ENCODE results near the gene LCLAT1.
A peak's percentile ranks its signal among the peaks of the same experiment; 100 is the strongest.
"Not testable (repeated sequence)": the region's sequence is repeated elsewhere in the genome, so short reads cannot be mapped to it uniquely, and the experiment has no call there.

LCLAT1 gene

DNA sequence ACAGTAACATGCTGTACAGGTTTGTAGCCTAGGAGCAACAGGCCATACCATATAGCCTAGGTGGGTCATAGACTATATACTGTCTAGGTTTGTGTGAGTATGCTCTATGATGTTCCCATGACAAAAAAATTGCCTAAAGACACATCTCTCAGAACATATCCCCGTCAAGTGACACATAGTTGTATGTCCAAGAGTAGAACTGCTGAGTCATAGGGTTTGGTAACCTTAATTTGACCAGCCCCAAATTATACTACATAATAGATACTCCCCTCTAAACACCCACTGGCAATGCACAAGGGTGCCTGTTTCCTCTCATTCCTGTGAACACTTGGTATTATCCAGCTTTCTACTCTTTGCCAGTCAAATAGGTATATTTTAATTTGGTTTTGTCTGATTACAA, 161.6 kb downstream of the LCLAT1 start:
- no peaks in the 10 kb centered on the region for H3K9me3 Mint-ChIP-seq
- DNase-seq (ENCODE audit: low spot score in 2 of 2) (no peak), ATAC-seq (ENCODE audit: low read depth) (no peak)
- no peak overlapping the region for H3K4me3 Mint-ChIP-seq
- H3K36me3 Mint-ChIP-seq: peaks cover 16% of the 10 kb centered on the region
- peaks cover 17% of the 10 kb centered on the region for H3K4me1 Mint-ChIP-seq
- no peaks in the 10 kb centered on the region for H3K27me3 Mint-ChIP-seq
- H3K27ac Mint-ChIP-seq: no peak overlapping the region

DNA sequence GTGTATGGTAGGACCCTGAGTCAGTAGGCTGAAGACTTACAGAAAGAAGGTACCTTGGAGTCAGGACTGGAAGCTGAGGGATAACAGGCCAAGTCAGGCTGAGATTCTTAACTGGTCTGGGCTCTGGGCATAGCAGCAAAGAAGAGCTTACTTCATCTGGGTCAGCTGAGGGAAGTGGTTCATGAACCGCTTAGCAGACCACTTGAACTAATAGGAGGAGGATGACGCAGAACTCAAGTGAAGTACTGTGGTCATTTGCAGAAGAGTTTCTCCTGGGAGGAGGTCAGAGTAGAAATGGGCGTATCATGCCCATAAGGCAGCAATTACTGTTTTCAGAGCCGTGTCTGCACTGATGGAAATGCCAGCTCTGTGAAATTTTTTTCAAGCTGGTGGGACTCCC, 164.5 kb downstream of the LCLAT1 start:
- Mint-ChIP-seq H3K9me3 (no peaks in the 10 kb centered on the region), H3K4me3 (no peak overlapping the region), H3K27me3 (no peaks in the 10 kb centered on the region), H3K36me3 (peaks cover 20% of the 10 kb centered on the region), H3K27ac (no peak overlapping the region), H3K4me1 (peaks cover 18% of the 10 kb centered on the region)
- DNase-seq (ENCODE audit: low spot score in 2 of 2): no peak
- ATAC-seq (ENCODE audit: low read depth): no peak

DNA sequence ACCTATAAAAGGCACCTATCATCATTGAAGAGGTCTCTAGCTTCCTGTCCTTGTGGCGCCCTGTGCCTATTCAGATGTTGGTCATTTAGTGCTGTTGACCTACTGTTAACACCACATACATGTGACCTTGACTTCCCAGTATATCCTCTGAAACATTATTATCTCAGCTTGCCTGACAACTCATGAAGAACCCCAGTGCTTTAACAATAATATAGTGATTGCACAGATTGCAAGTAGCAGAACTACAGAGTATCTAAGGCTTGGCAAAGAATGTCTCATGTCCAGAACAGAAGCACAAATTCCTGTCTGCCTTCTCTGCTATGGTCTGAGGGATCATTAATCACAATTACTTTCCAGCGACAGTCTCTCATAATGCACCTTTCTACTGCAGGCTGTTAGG, 165.3 kb downstream of the LCLAT1 start:
- DNase-seq (ENCODE audit: low spot score in 2 of 2): no peak
- H3K9me3 Mint-ChIP-seq: no peaks in the 10 kb centered on the region
- ATAC-seq (ENCODE audit: low read depth): no peak
- no peak overlapping the region for H3K27ac Mint-ChIP-seq
- H3K4me1 Mint-ChIP-seq: peaks cover 18% of the 10 kb centered on the region
- peaks cover 20% of the 10 kb centered on the region for H3K36me3 Mint-ChIP-seq
- H3K27me3 Mint-ChIP-seq: no peaks in the 10 kb centered on the region
- H3K4me3 Mint-ChIP-seq: no peak overlapping the region

DNA sequence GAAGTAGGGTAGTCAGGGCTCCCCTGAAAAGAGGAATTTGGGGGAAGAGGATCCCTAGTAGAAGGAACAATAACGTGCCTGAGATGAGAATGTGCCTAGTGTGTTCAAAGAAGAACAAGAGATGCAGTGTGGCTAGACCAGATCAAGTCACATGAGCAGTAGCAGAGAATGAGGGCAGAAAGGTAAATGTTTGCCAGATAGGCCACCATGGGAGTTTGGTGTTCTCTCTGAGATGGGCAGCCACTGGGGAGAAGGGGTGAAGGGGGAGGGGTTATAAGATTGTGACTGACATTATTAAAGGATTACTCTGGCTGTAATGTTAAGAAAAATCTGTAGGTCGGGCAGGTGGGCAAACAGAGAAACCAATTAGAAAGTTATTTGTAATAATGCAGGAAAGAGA, 166.0 kb downstream of the LCLAT1 start:
- DNase-seq (ENCODE audit: low spot score in 2 of 2): no peak
- Mint-ChIP-seq H3K27me3 (no peaks in the 10 kb centered on the region), H3K36me3 (peaks cover 20% of the 10 kb centered on the region), H3K4me1 (peaks cover 16% of the 10 kb centered on the region), H3K9me3 (peaks cover 1% of the 10 kb centered on the region), H3K4me3 (no peak overlapping the region), H3K27ac (no peak overlapping the region)
- no peak for ATAC-seq (ENCODE audit: low read depth)

DNA sequence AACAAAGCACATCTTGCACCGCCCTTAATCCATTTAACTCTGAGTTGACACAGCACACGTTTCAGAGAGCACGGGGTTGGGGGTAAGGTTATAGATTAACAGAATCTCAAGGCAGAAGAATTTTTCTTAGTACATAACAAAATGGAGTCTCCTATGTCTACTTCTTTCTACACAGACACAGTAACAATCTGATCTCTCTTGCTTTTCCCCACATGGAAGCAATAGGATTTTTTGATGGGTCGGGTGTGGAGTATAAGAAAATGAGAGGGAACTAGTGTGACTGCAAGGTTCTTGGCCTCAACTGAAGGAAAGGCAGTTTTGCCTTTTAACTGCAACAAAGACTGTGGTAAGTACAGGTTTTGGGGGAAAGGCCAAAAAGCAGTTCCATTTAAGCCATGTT, 167.2 kb downstream of the LCLAT1 start:
- H3K27ac Mint-ChIP-seq; H3K9me3 Mint-ChIP-seq; ATAC-seq (ENCODE audit: low read depth); DNase-seq (ENCODE audit: low spot score in 2 of 2); H3K27me3 Mint-ChIP-seq; H3K4me3 Mint-ChIP-seq: not testable (repeated sequence)
- Mint-ChIP-seq H3K4me1 (peaks cover 16% of the 10 kb centered on the region), H3K36me3 (peaks cover 17% of the 10 kb centered on the region)

DNA sequence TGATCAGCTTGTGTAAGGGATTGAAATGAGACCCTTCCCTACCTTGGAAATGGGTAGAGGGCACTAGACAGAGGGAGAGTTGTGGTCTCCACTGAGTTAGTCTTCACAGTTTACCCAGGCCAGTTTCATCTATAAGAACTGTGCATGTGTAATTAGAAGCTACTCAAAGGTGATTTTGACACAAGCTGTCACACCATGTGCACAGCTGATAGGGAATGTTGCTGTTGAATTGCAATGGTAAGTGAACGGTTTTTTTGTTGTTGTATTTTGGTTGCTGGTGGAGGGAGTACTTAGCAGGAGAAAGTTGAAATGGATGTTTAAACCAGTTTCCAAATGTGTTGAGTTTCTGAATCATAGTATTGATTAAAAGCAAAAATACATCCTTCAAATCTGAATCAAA, 168.9 kb downstream of the LCLAT1 start:
- Mint-ChIP-seq H3K4me1 (peaks cover 19% of the 10 kb centered on the region), H3K36me3 (peaks cover 20% of the 10 kb centered on the region), H3K27ac (no peak overlapping the region), H3K9me3 (peaks cover 1% of the 10 kb centered on the region), H3K27me3 (no peaks in the 10 kb centered on the region), H3K4me3 (no peak overlapping the region)
- DNase-seq (ENCODE audit: low spot score in 2 of 2) (no peak), ATAC-seq (ENCODE audit: low read depth) (no peak)

DNA sequence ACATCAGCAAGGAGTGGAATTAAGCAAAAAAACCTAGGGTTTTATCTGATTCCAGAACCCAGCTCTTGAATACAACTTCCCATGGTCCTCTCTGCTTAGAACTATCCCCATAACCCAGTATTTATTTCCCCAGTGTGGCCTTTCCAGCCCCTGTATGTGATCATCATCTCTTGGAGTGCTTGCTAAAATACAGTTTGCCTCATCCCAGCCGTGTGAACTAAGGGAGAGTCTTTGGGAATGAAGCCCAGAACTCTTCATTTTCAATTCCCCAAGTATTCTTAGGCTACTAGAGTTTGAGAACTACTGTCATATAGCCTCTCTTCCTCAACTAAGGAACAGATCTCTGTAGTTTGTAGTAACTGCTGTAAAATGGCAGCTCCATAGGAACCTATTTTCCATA, 173.1 kb downstream of the LCLAT1 start:
- ATAC-seq (ENCODE audit: low read depth) (no peak), DNase-seq (ENCODE audit: low spot score in 2 of 2) (no peak)
- Mint-ChIP-seq H3K9me3 (peaks cover 5% of the 10 kb centered on the region), H3K27ac (no peak overlapping the region), H3K4me3 (no peak overlapping the region), H3K36me3 (peaks cover 36% of the 10 kb centered on the region), H3K4me1 (peaks cover 13% of the 10 kb centered on the region), H3K27me3 (no peaks in the 10 kb centered on the region)

DNA sequence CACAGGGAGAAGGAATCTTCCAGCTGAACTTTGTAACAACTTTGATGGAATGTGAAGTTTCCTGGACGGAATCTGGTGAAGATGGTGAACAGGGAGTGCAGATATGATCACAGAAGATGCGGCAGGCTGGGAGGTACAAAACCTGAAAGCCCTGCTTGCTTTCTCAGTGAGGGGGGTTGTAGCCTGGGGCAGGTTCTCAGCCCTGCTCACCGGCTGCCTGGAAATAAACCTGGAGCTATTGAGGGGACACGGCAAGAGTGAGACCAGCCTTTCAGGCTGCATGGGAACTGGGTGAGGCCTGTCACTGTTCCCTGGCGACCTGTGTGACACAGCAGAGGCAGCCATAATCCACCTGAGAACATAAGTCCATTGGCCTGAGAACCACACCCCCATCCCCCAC, 174.8 kb downstream of the LCLAT1 start:
- Mint-ChIP-seq H3K27ac (no peak overlapping the region), H3K36me3 (peaks cover 32% of the 10 kb centered on the region), H3K4me1 (peaks cover 19% of the 10 kb centered on the region), H3K9me3 (peaks cover 5% of the 10 kb centered on the region), H3K27me3 (no peaks in the 10 kb centered on the region), H3K4me3 (no peak overlapping the region)
- ATAC-seq (ENCODE audit: low read depth): no peak
- DNase-seq (ENCODE audit: low spot score in 2 of 2): no peak

DNA sequence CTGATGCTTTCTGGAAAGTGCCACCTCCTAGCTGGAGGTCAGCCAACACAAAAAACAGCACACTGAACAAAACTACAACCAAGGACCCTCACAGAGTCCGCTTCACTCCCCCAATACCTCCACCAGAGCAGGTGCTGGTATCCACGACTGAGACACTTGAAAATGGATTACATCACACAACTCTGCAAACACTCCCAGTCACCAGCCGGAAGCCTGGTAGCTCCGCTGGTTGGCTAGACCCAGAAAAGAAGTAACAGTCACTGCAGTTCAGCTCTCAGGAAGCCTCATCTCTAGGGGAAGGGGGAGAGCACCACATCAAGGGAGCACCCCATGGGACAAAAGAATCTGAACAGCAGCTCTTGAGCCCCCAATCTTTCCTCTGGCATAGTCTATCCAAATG, 175.4 kb downstream of the LCLAT1 start:
- no peak for DNase-seq (ENCODE audit: low spot score in 2 of 2)
- peaks cover 35% of the 10 kb centered on the region for H3K36me3 Mint-ChIP-seq
- no peak overlapping the region for H3K4me3 Mint-ChIP-seq
- H3K9me3 Mint-ChIP-seq: peaks cover 5% of the 10 kb centered on the region
- ATAC-seq (ENCODE audit: low read depth): no peak
- no peak overlapping the region for H3K27ac Mint-ChIP-seq
- H3K4me1 Mint-ChIP-seq: peaks cover 19% of the 10 kb centered on the region
- H3K27me3 Mint-ChIP-seq: no peaks in the 10 kb centered on the region

DNA sequence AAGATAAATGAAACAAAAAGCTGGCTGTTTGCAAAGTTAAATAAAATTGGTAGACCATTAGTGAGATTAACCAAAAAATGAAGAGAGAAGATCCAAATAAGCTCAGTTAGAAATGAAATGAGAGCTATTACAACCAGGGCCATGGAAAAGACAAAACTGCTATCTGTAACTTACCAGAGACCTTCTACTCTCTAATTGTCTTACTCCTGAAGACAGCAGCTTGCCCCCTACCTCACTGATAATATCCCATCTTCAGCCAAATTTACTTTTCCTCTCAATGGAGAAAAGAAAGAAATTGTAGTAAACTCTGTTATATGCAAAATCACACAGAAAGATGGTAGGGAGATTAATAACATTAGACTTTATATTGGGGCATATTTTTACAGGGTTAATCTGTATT, 178.2 kb downstream of the LCLAT1 start:
- Mint-ChIP-seq H3K9me3 (peaks cover 4% of the 10 kb centered on the region), H3K4me1 (peaks cover 23% of the 10 kb centered on the region), H3K27me3 (no peaks in the 10 kb centered on the region), H3K36me3 (peaks cover 35% of the 10 kb centered on the region), H3K4me3 (no peak overlapping the region), H3K27ac (no peak overlapping the region)
- no peak for DNase-seq (ENCODE audit: low spot score in 2 of 2)
- ATAC-seq (ENCODE audit: low read depth): no peak

DNA sequence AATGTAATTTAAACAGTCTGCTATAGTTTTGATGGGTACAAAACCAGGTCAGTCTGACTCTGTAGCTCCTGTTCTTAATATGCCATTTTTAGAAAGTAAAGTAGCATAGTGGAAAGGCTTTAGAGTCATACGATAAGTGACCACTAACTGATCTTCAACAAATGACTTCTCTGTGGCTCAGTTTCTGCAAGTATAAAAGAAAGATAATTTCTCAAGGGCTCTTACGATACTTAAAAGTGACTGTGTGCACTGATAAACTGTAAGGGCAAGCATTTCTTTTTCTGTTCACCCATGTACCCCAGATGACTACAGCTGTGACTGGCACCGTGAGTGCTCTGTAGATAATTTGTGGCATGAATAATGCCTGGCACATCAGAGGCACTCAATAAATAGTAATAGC, 178.7 kb downstream of the LCLAT1 start:
- H3K9me3 Mint-ChIP-seq: peaks cover 4% of the 10 kb centered on the region
- H3K4me1 Mint-ChIP-seq: peaks cover 22% of the 10 kb centered on the region
- H3K27me3 Mint-ChIP-seq: no peaks in the 10 kb centered on the region
- no peak overlapping the region for H3K4me3 Mint-ChIP-seq
- ATAC-seq (ENCODE audit: low read depth) (no peak), DNase-seq (ENCODE audit: low spot score in 2 of 2) (no peak)
- peaks cover 35% of the 10 kb centered on the region for H3K36me3 Mint-ChIP-seq
- no peak overlapping the region for H3K27ac Mint-ChIP-seq

DNA sequence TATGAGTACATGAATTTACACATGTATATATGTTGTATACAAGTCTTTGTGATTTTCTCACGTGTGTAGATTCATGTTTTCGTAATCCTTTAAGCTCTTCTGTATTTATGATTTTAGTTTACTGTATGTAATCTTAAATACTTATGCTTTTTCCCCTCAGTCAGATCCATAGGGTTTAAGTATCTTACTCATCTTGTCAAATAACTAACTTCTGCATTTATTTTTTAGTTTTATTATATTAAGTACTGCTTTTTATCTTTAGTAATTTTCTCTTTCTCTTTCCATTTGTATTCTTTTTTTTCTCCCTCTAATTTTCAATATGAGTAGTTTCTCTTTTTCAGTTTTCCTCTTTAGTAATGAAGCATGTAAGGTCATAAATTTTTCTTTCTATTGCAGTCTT, 179.4 kb downstream of the LCLAT1 start:
- peaks cover 28% of the 10 kb centered on the region for H3K4me1 Mint-ChIP-seq
- no peak for DNase-seq (ENCODE audit: low spot score in 2 of 2)

DNA sequence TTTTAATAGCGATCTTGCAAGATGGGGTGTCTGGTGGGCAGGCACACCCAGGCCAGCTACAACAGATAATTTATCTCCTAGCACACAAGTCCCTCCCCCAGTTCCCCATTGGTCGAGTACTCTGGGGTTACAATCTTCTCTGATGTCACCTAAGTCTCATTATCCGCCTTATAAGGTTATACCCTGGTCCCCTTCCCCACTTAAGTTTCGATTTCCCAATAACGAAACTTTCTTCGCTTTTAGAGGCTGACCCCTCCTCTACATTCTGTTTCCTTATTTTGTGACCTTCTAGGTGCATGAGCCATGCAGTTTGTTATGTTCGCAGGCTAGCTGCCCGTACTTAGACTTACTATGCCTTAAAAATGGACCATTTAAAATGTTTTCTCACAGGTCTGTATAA, 180.1 kb downstream of the LCLAT1 start:
- Mint-ChIP-seq H3K27me3 (no peaks in the 10 kb centered on the region), H3K9me3 (peaks cover 4% of the 10 kb centered on the region), H3K4me3 (peak overlapping the region; percentile 11), H3K36me3 (peaks cover 20% of the 10 kb centered on the region), H3K4me1 (peaks cover 29% of the 10 kb centered on the region), H3K27ac (no peak overlapping the region)
- DNase-seq (ENCODE audit: low spot score in 2 of 2): no peak
- peak; percentile 47 for ATAC-seq (ENCODE audit: low read depth)

More for the DNA sequence above, 179.4 kb downstream of the LCLAT1 start:
- no peak for ATAC-seq (ENCODE audit: low read depth)
- Mint-ChIP-seq H3K36me3 (peaks cover 28% of the 10 kb centered on the region), H3K9me3 (peaks cover 4% of the 10 kb centered on the region), H3K27ac (peak overlapping the region; percentile 12), H3K4me3 (no peak overlapping the region), H3K27me3 (no peaks in the 10 kb centered on the region)

DNA sequence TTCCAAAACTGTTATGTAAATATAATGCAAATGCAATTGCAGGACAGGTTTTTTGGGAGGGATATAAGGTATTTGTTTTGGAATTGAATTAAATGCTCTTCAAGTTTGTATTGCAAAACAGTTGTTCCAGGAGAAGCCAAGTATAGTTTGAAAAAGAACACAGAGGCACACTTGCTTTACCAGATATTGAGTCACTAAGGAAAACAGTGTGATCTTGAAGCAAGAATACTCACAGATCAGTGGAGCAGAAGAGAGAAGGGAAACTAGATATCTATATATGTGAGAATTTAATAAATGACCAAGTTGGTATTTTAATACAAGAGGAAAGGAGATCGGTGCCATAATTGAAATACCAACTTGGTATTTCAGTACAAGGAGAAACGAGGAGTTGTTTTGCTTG, 181.3 kb downstream of the LCLAT1 start:
- H3K9me3 Mint-ChIP-seq: peaks cover under 1% of the 10 kb centered on the region
- DNase-seq (ENCODE audit: low spot score in 2 of 2) (no peak), ATAC-seq (ENCODE audit: low read depth) (no peak)
- H3K36me3 Mint-ChIP-seq: peaks cover 12% of the 10 kb centered on the region
- peaks cover 29% of the 10 kb centered on the region for H3K4me1 Mint-ChIP-seq
- no peak overlapping the region for H3K4me3 Mint-ChIP-seq
- H3K27ac Mint-ChIP-seq: no peak overlapping the region
- no peaks in the 10 kb centered on the region for H3K27me3 Mint-ChIP-seq

DNA sequence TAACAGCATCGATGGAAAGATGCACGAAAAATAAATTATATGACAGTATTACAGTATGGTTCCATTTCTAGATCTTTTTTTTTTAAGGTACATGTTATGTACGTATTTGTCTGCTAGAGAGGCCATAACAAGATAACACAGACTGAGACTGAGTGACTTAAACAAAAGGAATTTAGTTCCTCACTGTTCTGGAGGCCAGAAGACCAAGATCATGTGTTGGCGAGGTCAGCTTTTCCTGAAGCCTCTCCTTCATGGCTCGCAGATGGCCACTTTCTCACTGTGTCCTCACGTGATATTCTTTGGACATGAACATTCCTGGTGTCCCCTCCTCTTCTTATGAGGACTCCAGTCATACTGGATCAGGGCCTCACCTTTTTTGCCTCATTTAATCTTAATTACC, 182.8 kb downstream of the LCLAT1 start:
- no peak overlapping the region for H3K4me3 Mint-ChIP-seq
- H3K27ac Mint-ChIP-seq: no peak overlapping the region
- H3K27me3 Mint-ChIP-seq: no peaks in the 10 kb centered on the region
- DNase-seq (ENCODE audit: low spot score in 2 of 2): no peak
- no peaks in the 10 kb centered on the region for H3K9me3 Mint-ChIP-seq
- no peak for ATAC-seq (ENCODE audit: low read depth)
- H3K4me1 Mint-ChIP-seq: peaks cover 24% of the 10 kb centered on the region
- H3K36me3 Mint-ChIP-seq: peaks cover 6% of the 10 kb centered on the region

Measured in memory B cell (primary cell).